ENCODE results near the gene TPT1.
"Not testable (repeated sequence)": the region's sequence is repeated elsewhere in the genome, so short reads cannot be mapped to it uniquely, and the experiment has no call there.

The TPT1 gene

DNA sequence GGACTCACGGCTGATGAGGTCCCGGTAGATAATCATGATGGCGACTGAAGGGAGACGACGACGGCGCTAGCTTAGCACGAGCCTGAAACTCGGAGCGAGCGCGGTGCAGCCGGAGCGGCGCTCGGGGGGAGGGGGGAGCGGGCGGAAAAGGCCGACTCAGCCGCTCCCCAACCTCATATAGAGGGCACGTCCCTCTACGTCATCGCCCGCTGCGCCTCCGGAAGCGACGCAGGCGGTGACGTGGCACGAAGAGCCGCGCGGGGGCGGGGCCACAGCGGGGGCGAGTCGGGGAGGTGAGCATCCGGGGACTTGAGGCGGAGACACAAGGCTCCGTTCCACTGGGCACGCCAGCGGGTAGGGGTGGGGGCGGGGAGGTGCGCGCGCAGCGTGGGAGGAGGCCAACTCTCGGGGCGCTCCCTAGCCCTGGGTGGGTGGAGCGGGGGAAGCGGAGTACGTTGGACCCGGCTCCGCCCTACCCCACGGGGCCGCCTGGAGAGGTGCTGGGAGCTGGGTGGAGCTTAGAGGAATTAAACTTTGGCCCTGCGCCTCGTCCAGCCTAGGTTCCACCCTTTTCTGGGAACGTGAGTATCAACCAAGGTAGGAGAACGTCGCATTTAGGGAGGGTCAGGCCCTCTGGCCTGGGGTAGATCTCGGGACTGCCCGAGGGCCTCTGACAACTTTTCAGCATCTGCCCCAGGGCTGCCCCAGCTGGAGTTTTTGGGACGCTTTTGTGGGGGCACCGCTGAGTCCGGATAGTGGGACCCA, at the start of gene TPT1:
Gene TPT1, minus strand, starts transcription at position 150 of the 765 bp plus-strand sequence. Its CDS starts 114 bp downstream, at position 36.
- peak; percentile 99 for DNase-seq (ENCODE audit: low spot score)

DNA sequence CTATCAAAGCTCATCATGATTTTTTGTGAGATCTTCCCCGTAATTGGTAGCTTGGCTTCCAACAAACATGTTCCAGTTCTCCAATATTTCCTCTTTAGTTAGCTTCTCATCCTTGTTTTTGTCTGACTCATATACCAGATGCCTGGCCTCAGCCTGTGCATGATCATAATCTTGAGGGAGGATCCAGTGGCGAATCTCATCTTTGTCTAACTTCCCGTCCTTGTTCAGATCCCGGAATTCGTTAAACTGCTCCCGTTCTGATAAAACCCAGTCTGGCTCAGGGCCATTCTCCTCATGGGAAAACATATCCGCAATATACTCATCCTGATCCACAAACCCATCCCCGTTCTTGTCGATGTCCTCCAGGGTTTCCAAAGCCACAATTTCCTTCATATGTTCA, 49.4 kb upstream of the TPT1 start:
- DNase-seq (ENCODE audit: low spot score), result not testable (repeated sequence)

DNA sequence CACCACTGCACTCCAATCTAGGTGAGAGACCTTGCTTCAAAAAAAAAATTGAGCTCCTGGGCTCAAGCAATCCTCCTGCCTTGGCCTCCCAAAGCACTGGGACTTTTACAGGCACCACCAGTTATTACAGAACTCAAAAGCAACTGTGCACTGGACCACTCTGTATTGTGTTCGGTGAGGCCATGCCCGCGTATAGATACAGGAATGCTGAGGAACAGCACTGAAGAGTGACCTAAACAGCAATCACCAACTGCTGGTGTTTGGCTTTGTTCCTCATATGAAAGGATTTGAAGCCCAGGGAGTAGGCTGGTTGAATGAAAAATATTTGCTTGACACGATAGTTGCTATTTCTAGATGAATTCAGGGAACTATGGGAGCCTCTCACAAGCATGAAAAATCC, 47.7 kb upstream of the TPT1 start:
- DNase-seq (ENCODE audit: low spot score), result no peak

DNA sequence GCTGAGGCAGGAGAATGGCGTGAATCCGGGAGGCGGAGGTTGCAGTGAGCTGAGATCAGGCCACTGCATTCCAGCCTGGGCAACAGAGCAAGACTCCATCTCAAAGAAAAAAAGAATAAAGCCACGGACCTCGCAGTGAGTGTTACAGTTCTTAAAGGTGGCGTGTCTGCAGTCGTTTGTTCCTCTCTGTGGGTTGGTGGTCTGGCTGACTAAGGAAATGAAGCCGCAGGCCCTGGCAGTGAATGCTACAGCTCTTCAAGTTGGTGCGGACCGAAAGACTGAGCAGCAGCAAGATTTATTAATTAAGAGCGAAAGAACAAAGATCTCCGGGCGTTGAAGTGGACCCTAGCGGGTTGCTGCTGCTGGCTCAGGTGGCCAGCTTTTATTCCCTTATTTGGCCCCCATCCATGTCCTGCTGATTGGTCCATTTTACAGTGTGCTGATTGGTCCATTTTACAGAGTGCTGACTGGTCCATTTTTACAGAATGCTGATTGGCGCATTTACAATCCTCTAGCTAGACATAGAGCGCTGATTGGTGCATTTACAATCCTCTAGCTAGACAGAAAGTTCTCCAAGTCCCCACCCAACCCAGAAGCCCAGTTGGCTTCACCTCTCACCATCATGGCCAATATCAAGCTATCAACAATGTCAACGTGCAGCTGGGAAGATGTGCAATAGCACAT, 46.1 kb upstream of the TPT1 start:
- not testable (repeated sequence) for DNase-seq (ENCODE audit: low spot score)

DNA sequence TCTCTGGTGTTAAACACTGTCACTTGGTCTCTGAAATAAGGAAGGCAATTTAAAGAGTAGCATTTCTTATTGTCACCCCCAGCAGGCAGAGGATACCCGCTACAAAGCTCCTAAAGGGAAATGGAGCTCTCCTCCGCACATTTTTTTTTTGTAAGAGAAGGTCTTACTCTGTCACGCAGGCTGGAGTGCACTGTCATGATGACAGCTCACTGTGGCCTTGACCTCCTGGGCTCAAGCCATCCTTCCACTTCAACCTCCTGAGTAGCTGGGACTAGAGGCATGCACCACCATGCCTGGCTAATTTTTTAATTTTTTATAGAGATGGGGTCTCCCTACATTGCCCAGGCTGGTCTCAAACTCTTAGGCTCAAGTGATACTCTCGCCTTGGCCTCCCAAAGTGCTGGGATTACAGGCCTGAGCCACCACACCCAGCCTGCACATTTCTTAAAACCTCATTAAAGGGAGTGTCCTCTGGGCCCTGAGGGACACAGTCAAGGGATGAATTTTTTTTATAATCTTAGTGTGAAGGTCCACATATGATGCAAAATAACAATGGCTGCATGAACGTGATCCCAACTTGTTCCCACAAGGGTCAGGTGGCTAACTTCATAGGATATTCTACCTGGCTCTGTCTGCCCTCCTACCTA, 45.0 kb upstream of the TPT1 start:
- DNase-seq (ENCODE audit: low spot score), result no peak

DNA sequence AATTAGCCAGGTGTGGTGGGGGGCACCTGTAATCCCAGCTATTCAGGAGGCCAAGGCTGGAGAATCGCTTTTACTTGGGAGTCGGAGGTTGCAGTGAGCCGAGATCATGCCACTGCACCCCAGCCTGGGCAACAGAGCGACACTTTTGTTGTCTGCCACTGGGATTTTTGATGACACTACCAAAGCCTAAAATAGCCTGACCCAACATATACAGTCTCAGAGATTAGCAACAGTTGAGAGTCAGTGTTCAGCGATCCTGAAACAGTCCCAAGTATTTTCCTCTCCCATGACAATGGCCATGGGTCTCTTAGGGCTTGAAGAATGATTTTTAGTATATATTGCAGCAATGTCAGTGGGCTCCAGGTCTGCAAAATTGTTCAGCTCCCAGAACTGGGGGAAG, 44.3 kb upstream of the TPT1 start:
- DNase-seq (ENCODE audit: low spot score), result no peak

DNA sequence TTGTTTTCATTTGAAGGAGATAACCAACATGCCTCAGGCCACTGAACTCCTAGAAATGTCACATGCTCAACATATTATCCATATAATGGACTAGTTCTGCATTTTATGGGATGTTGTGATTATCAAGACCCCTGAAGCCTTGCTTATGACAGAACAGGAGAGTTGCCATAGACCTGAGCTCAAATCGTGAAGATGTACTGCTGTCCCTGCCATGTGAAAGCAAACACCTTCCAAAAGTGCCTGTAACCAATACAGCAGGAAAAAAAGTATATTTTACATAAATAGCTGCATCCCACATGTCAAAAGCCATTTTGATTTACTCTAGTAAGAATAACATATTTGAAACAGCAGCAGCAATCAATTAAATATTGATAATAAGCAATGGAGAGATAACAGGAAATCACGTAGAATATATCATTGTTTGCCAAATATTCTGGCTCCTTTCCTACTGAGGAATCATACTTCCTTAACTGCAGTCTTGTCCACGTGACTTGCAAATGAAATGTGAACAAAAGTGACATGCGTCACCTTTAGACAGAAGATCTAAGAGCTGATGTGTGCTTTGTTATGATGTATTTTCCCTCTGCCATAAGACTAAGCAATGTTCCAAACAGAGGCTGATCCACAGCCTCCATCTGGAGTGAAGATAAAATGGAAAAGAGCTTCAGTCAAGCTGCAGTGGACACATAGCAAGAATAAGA, 43.6 kb upstream of the TPT1 start:
- no peak for DNase-seq (ENCODE audit: low spot score)

DNA sequence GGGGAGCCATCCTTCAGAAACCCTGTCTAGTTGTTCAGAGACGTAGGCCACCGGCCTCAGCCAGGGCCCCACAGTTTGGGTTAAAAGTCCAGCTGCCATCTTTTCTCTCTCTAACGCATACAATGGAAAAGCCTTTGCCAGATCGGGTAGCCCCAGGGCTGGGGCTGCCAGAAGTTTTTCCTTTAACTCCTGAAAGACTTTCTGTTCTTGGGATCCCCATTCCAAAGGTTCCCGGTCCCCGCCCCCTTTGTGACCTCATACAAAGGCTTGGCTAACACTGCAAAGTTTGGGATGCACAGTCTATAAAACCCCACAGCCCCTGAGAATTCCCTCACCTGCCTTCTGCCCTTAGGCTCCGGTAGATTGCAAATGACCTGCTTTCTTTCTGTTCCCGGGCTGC, 41.8 kb upstream of the TPT1 start:
- not testable (repeated sequence) for DNase-seq (ENCODE audit: low spot score)

DNA sequence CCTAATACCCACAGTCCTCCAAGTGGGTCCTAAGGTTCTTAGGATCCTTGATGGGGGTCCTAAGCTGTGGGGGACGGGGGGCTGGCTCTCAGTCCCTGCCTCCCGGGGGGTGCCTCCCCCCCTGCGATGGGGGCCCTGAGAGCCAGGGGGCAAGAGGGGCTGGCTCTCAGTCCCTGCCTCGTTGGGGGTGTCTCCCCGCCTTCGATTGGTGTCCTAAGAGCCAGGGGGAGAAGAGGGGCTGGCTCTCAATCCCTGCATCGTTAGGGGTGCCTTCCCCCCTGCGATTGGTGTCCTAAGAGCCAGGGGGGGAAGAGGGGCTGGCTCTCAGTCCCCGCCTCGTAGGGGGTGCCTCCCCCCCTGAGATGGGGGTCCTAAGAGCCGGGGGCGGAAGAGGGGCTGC, 40.2 kb upstream of the TPT1 start:
- no peak for DNase-seq (ENCODE audit: low spot score)

DNA sequence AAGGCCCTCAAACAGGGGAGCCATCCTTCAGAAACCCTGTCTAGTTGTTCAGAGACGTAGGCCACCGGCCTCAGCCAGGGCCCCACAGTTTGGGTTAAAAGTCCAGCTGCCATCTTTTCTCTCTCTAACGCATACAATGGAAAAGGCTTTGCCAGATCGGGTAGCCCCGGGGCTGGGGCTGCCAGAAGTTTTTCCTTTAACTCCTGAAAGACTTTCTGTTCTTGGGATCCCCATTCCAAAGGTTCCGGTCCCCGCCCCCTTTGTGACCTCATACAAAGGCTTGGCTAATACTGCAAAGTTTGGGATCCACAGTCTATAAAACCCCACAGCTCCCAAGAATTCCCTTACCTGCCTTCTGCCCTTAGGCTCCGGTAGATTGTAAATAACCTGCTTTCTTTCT, 39.7 kb upstream of the TPT1 start:
- DNase-seq (ENCODE audit: low spot score), result not testable (repeated sequence)

DNA sequence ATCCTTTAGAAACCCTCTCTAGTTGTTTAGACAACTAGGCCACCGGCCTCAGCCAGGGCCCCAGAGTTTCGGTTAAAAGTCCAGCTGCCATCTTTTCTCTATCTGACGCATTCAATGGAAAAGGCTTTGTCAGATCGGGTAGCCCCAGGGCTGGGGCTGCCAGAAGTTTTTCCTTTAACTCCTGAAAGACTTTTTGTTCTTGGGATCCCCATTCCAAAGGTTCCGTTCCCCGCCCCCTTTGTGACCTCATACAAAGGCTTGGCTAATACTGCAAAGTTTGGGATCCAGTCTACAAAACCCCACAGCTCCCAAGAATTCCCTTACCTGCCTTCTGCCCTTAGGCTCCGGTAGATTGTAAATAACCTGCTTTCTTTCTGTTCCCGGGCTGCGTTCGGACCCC, 38.5 kb upstream of the TPT1 start:
- DNase-seq (ENCODE audit: low spot score), result not testable (repeated sequence)

DNA sequence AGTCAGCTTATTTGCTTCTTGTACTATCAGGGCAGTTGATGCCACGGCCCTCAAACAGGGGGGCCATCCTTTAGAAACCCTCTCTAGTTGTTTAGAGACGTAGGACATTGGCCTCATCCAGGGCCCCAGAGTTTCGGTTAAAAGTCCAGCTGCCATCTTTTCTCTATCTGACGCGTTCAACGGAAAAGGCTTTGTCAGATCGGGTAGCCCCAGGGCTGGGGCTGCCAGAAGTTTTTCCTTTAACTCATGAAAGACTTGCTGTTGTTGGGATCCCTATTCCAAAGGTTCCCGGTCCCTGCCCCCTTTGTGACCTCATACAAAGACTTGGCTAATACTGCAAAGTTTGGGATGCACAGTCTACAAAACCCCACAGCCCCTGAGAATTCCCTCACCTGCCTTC, 37.8 kb upstream of the TPT1 start:
- not testable (repeated sequence) for DNase-seq (ENCODE audit: low spot score)

DNA sequence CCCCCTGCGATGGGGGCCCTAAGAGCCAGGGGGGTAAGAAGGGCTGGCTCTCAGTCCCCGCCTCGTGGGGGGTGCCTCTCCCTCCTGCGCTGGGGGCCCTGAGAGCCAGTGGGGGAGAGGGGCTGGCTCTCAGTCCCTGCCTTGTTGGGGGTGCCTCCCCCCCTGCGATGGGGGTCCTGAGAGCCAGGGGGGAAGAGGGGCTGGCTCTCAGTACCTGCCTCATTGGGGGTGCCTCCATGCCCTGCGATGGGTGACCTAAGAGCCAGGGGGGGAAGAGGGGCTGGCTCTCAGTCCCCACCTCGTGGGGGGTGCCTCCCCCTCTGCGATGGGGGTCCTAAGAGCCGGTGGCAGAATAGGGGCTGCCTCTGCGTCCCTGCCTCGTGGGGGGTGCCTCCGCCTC, 36.3 kb upstream of the TPT1 start:
- not testable (repeated sequence) for DNase-seq (ENCODE audit: low spot score)

DNA sequence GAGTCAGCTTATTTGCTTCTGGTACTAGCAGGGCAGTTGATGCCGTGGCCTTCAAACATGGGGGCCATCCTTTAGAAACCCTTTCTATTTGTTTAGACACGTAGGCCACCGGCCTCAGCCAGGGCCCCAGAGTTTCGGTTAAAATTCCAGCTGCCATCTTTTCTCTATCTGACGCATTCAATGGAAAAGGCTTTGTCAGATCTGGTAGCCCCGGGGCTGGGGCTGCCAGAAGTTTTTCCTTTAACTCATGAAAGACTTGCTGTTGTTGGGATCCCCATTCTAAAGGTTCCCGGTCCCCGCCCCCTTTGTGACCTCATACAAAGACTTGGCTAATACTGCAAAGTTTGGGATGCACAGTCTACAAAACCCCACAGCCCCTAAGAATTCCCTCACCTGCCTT, 35.7 kb upstream of the TPT1 start:
- not testable (repeated sequence) for DNase-seq (ENCODE audit: low spot score)

DNA sequence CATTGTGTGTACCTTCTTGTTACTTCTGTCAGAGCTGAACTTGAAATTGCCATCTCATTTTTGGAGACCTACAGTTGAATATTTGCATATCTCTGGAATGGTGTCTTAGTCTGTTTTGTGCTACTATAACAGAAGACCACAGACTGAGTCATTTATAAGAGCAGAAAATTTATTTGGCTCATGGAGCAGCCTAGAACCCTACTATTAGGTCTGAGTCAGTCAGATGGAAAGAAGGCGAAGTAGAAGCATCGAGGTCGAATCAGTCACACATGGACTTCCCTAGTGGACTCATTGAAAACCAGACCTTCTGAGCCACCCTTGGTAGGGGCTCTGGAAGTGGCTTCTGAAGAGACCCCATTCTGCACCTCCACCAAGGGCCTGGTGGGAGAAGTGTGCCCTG, 33.9 kb upstream of the TPT1 start:
- DNase-seq (ENCODE audit: low spot score), result peak; percentile 31

DNA sequence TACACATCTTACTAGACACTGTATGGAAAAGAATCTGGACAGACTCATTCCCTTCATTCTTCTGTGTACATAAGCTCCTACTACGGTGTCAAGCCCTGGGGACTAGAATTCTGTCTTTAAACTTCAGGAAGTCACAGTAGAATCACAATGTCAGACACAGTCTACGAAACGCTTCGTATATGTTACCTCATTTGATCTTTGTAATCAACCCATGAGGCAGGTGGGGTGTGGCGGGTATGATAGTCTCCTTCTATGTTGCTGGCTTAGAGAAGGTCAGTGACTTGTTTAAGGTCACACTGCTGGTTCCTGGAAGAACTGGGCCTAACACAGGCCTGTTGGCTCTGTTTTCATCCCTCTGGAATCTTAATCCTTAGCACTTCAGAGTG, 32.2 kb upstream of the TPT1 start:
- DNase-seq (ENCODE audit: low spot score), result no peak

DNA sequence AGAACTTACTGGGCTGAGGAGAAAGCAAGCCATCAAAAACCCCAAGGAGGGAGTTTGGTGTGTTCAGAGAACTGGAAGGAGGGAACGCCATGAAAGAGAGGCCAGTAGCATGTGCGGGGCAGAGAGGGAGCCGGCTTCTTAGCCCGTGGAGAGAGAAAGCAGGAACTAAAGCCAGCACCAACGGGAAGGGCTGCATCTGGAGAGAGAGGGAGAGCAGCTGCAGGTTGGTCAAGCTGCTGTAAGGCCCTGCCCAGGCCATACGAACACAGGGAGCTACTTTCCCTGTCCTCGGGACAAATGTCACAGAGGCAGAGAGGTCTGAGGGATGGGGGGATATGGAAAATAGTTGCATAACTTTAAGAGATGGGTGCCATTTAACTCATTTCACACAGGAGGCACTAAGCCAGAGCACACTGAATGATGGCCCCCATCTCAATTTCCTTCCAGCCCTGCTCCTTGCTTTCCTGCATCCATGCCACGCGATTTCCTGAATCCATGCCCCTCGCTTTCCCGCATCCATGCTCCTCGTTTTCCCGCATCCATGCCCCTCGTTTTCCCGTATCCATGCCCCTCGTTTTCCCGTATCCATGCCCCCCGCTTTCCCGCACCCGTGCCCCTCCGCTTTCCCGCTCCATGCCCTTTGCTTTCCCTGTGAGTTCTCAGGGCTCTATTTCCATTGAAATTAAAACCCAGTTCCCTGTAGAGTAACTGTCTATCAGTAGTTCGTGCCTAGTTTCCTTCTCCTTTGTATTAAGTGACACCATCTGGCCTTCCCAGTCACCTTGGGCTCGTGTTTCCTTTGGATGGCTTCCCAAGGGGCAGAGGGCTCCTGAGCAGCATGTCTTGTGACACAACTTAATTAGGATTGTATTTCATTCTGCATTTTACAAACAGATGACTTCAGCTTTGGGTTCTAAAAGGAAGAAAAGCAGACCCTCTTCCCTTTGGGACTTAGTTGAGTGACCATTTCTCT, 31.5 kb upstream of the TPT1 start:
- no peak for DNase-seq (ENCODE audit: low spot score)

DNA sequence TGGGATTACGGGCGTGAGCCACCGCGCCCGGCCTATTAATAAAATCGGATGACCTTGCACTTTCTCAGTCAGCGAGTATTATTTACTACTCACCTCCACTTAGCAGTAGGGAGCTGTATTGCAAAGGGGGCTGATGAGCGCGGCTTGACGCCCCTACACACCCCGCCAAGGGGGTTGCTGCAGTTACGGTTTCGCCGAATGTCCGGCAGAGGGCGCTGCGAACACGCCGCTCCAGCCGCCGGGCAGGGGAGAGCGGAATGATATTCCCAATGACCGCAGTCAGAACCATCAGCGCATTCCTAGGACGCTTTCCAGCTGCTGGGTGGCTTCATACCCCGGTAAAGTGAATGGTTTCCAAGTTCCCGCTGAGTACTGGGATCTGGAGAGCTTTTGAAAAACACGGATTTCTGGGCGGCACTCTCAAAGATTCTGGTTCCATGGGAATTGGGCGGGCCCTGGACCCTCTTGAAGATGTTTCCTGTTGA, 30.0 kb upstream of the TPT1 start:
- peak; percentile 83 for DNase-seq (ENCODE audit: low spot score)

DNA sequence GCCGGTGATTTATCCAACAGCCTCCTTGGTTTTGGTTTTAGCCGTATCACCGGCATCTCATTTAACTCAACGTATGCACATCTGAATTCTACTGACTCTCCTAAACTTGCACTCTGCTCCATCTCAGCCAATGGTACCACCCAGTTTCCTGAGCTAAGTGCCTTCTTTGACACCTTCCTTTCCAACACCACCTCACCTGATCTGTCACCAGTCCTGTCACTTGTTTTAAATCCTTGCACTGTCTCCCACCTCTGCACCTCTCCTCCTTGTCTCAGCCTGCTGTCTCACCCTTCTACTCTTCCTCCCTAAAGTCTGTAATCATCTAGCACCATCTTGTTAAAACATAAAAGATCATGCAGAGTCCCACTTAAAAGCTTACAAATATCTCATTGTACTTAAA, 28.1 kb upstream of the TPT1 start:
- no peak for DNase-seq (ENCODE audit: low spot score)

DNA sequence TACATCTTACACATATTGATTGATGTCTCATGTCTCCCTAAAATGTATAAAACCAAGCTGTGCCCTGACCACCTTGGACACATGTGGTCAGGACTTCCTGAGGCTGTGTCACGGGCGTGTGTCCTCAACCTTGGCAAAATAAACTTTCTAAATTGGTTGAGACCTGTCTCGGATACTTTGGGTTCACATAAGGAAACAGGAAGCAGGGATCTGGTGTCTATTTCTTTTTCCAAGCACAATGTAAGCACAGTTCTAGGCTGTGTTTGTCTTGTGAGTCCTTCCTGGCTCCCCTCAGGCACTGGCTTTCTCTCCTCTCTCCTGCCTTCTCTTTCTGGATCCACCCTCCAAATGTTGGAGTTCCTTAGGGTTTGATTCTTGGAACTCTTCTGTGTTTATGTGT, 27.6 kb upstream of the TPT1 start:
- DNase-seq (ENCODE audit: low spot score), result peak; percentile 91

DNA sequence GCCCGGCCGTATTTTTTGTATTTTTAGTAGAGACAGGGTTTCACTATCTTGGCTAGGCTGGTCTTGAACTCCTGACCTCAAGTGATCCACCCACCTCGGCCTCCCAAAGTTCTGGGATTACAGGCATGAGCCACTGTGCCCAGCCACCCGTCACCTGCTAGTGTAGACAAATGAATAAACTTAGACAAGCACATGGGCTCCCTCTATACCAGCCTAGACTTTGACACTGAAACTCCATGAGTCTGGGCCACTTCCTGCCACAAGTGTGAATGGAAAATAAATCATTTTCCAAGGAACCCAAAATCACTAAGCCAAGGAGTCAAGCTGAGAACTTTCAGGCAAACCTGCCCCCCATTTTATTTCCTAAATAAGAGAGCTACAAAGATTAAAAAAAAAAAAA, 27.0 kb upstream of the TPT1 start:
- peak; percentile 94 for DNase-seq (ENCODE audit: low spot score)

Measured in kidney tubule cell (primary cell).